Osteocyte (in vitro differentiated cells): Measurements from ENCODE around the gene ZFPL1. TPM values are rescaled to one million over a fixed set of nuclear protein-coding genes. Genes with fewer than 3 reads are reported as not detected.
"Not testable (repeated sequence)": the region's sequence is repeated elsewhere in the genome, so short reads cannot be mapped to it uniquely, and the experiment has no call there.

Source experiments
- DNase-seq: peaks from one replicate; pipeline ENCODE4 v3.0.0; 2021; ENCODE audit warnings: mixed read lengths; ENCODE audit not compliant: unreplicated experiment; ENCODE audit errors: extremely low spot score
- H3K27ac Mint-ChIP-seq: one replicate; pipeline ENCODE4 v1.8.0; 2021; ENCODE audit warnings: mild to moderate bottlenecking, mixed read lengths; ENCODE audit not compliant: unreplicated experiment
- H3K27me3 Mint-ChIP-seq: one replicate; pipeline ENCODE4 v1.8.0; 2021; ENCODE audit warnings: mixed read lengths; ENCODE audit not compliant: unreplicated experiment
- H3K36me3 Mint-ChIP-seq: one replicate; pipeline ENCODE4 v1.8.0; 2021; ENCODE audit warnings: mixed read lengths; ENCODE audit not compliant: unreplicated experiment
- H3K4me1 Mint-ChIP-seq: one replicate; pipeline ENCODE4 v1.8.0; 2021; ENCODE audit warnings: mixed read lengths; ENCODE audit not compliant: unreplicated experiment
- H3K4me3 Mint-ChIP-seq: one replicate; pipeline ENCODE4 v1.8.0; 2021; ENCODE audit warnings: mild to moderate bottlenecking, moderate library complexity, mixed read lengths; ENCODE audit not compliant: unreplicated experiment
- H3K9me3 Mint-ChIP-seq: one replicate; pipeline ENCODE4 v1.8.0; 2021; ENCODE audit warnings: mixed read lengths; ENCODE audit not compliant: unreplicated experiment
- total RNA-seq: library from RNA; stranded (reverse); gene quantifications from 2 replicates; pipeline ENCODE4 v1.2.1, GENCODE V29; 2021
- TF ChIP-seq, protein P1 (sequence below): fragments of 200-600 bp; sonication (generic); IDR thresholded peaks from 2 replicates; pipeline ENCODE4 v1.5.0; 2021; ENCODE audit warnings: antibody characterized with exemption, mild to moderate bottlenecking, moderate library complexity

The ZFPL1 gene
- total RNA-seq, 1 donor from 2014 or later, result 55.3 TPM

DNA sequence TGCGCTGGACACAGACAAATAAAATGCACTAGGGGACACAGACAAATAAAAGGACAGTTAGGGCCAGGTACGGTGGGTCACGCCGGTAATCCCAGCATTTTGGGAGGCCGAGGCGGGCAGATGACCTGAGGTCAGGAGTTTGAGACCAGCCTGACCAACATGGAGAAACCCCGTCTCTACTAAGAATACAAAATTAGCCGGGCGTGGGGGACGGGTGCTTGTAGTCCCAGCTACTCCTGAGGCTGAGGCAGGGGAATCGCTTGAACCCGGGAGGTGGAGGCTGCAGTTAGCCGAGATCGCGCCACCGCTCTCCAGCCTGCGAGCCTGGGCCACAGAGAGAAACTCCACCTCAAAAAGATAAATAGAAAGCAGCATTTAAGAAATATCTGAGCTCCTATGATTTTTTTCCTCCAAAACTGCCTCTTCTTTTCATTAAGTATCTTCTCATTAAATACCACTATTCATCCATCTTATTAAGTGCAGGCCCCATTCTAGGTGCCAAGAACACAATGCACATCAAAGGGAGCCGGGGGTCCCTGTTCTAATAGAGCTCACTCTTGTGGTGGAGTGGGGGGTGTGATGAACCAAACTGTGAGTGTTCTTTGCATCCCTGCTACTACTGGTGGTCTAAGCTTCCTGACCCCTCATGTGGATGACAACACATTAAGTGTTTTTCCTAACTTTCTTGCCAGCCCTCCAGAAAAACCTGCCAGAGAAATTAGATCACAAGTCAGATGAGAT, 34.2 kb downstream of the ZFPL1 start:
- peaks cover 37% of the 10 kb centered on the region for H3K4me1 Mint-ChIP-seq
- no peak for DNase-seq
- TF ChIP-seq, protein P1, sequence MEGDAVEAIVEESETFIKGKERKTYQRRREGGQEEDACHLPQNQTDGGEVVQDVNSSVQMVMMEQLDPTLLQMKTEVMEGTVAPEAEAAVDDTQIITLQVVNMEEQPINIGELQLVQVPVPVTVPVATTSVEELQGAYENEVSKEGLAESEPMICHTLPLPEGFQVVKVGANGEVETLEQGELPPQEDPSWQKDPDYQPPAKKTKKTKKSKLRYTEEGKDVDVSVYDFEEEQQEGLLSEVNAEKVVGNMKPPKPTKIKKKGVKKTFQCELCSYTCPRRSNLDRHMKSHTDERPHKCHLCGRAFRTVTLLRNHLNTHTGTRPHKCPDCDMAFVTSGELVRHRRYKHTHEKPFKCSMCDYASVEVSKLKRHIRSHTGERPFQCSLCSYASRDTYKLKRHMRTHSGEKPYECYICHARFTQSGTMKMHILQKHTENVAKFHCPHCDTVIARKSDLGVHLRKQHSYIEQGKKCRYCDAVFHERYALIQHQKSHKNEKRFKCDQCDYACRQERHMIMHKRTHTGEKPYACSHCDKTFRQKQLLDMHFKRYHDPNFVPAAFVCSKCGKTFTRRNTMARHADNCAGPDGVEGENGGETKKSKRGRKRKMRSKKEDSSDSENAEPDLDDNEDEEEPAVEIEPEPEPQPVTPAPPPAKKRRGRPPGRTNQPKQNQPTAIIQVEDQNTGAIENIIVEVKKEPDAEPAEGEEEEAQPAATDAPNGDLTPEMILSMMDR, result no peak
- peak overlapping the region; percentile 86 for H3K4me3 Mint-ChIP-seq
- H3K27ac Mint-ChIP-seq, result peak overlapping the region; percentile 85
- H3K9me3 Mint-ChIP-seq, result no peaks in the 10 kb centered on the region
- H3K27me3 Mint-ChIP-seq, result no peaks in the 10 kb centered on the region
- H3K36me3 Mint-ChIP-seq, result peaks cover 16% of the 10 kb centered on the region

DNA sequence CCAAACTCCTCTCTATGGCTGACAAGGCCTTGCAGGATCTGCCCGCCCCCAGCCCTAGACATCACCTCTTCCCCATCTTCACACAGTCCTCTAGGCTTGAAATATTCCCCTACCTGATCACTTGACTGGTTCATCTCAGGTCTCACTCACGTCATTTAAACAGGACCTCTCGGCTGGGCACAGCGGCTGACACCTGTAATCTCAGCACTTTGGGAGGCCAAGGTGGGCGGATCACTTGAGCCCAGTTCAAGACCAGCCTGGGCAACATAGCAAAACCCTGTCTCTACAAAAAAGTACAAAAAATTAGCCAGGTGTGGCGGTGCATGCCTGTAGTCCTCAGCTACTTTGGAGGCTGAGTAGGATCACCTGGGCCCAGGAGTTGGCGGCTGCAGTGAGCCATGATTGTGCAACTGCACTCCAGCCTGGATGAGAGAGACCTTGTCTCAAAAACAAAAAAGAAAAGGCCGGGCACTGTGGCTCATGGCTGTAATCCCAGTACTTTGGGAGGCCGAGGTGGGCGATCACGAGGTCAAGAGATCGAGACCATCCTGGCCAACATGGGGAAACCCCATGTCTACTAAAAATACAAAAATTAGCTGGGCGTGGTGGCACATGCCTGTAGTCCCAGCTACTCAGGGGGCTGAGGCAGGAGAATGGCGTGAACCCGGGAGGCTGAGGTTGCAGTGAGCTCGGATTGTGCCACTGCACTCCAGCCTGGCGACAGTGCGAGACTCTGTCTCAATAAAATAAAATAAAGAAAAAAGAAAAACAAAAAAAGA, 35.1 kb downstream of the ZFPL1 start:
- peaks cover 16% of the 10 kb centered on the region for H3K36me3 Mint-ChIP-seq
- not testable (repeated sequence) for H3K4me3 Mint-ChIP-seq, H3K27me3 Mint-ChIP-seq, DNase-seq, H3K9me3 Mint-ChIP-seq
- peaks cover 30% of the 10 kb centered on the region for H3K4me1 Mint-ChIP-seq
- H3K27ac Mint-ChIP-seq, result peak overlapping the region; percentile 63

DNA sequence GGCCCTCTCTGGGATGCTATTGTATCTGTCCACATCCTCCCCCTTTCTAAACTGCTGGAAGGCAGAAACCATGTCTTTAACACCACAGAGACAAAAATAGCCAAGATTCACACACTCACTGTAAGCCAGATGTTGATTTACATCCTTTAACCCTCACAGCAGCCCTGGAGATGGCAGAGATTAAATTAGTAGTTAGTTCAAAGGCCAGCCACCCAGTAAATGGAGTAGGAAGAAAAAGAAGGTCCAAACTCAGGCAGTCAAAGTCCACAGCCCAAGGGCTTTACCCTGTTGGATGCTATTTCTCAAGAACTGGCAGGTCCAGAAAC, 35.6 kb downstream of the ZFPL1 start:
- TF ChIP-seq, protein P1, result no peak

GRCh38 chr11:65120831-65121230, 36.8 kb downstream of the ZFPL1 start:
- Mint-ChIP-seq H3K9me3 (no peaks in the 10 kb centered on the region), H3K27me3 (no peaks in the 10 kb centered on the region), H3K4me1 (peaks cover 33% of the 10 kb centered on the region), H3K27ac (peak overlapping the region; percentile 97), H3K4me3 (peak overlapping the region; percentile 97), H3K36me3 (peaks cover 19% of the 10 kb centered on the region)
- DNase-seq, result no peak
- TF ChIP-seq, protein P1, result no peak

More for the DNA sequence above, 35.6 kb downstream of the ZFPL1 start:
- H3K27me3 Mint-ChIP-seq, result no peaks in the 10 kb centered on the region
- H3K4me1 Mint-ChIP-seq, result peaks cover 33% of the 10 kb centered on the region
- H3K36me3 Mint-ChIP-seq, result peaks cover 19% of the 10 kb centered on the region
- H3K9me3 Mint-ChIP-seq, result no peaks in the 10 kb centered on the region
- no peak overlapping the region for H3K27ac Mint-ChIP-seq
- no peak overlapping the region for H3K4me3 Mint-ChIP-seq
- no peak for DNase-seq

DNA sequence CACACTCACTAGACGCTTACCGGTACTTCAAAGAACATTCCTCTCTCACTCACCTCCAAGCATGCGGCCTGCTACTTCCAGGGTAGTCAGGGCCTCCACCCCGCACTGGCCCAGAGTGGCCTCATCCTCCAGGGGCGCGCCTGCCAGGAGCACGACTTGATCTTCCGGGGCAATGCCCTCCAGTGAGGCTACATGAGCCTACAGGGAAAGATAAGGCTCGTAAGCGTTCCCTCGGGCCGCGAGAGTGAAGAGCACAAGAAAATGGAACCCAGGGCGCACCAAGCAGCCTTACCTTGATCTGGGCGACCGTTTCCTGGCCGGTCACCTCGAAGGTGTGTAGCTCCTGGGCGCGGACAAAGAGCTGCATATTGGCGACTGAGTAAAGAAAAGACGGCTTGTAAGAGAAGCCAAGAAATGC, 37.4 kb downstream of the ZFPL1 start:
- Mint-ChIP-seq H3K36me3 (peaks cover 21% of the 10 kb centered on the region), H3K9me3 (no peaks in the 10 kb centered on the region), H3K4me1 (peaks cover 33% of the 10 kb centered on the region), H3K27ac (peak overlapping the region; percentile 97), H3K4me3 (peak overlapping the region; percentile 97), H3K27me3 (no peaks in the 10 kb centered on the region)
- DNase-seq, result peak; percentile 84
- TF ChIP-seq, protein P1, result no peak
